HG02571 (cell line): ENCODE data around the gene DDX20.

Experiments used
- ATAC-seq: cut with Tn5 transposase; IDR thresholded peaks from one replicate; pipeline ENCODE4 v1.9.1; 2021; ENCODE audit warnings: mild to moderate bottlenecking, moderate library complexity; ENCODE audit not compliant: unreplicated experiment

Gene DDX20

GRCh38 chr1:111746614-111746999, 9.1 kb upstream of the DDX20 start:
- no peak for ATAC-seq

GRCh38 chr1:111747282-111747734, 8.4 kb upstream of the DDX20 start:
- no peak for ATAC-seq

- no peak for ATAC-seq
Measured at GRCh38 chr1:111747947-111748346, 7.8 kb upstream of the DDX20 start.

- ATAC-seq = no peak
Measured at GRCh38 chr1:111749628-111750027, 6.1 kb upstream of the DDX20 start.

GRCh38 chr1:111750856-111751255, 4.8 kb upstream of the DDX20 start:
- no peak for ATAC-seq

GRCh38 chr1:111751906-111752575, 3.7 kb upstream of the DDX20 start:
- ATAC-seq = no peak

- ATAC-seq = no peak
Measured at GRCh38 chr1:111754984-111755330, 744 bp upstream of the DDX20 start.

GRCh38 chr1:111756124-111756513, 418 bp downstream of the DDX20 start:
- peak; percentile 9 for ATAC-seq

- ATAC-seq = no peak
Measured at GRCh38 chr1:111758373-111758772, 2.7 kb downstream of the DDX20 start.

GRCh38 chr1:111761717-111762116, 6.0 kb downstream of the DDX20 start:
- ATAC-seq = no peak

GRCh38 chr1:111762332-111762731, 6.6 kb downstream of the DDX20 start:
- no peak for ATAC-seq

- ATAC-seq = no peak
Measured at GRCh38 chr1:111768023-111768422, 12.3 kb downstream of the DDX20 start.

GRCh38 chr1:111768625-111769024, 12.9 kb downstream of the DDX20 start:
- ATAC-seq = no peak

GRCh38 chr1:111769517-111770146, 13.9 kb downstream of the DDX20 start:
- no peak for ATAC-seq

GRCh38 chr1:111770916-111771315, 15.2 kb downstream of the DDX20 start:
- no peak for ATAC-seq

- ATAC-seq = no peak
Measured at GRCh38 chr1:111775966-111776365, 20.3 kb downstream of the DDX20 start.

- no peak for ATAC-seq
Measured at GRCh38 chr1:111776391-111776790, 20.7 kb downstream of the DDX20 start.

- ATAC-seq = no peak
Measured at GRCh38 chr1:111776861-111777260, 21.2 kb downstream of the DDX20 start.

GRCh38 chr1:111777301-111777700, 21.6 kb downstream of the DDX20 start:
- ATAC-seq = no peak

- ATAC-seq = no peak
Measured at GRCh38 chr1:111778066-111778465, 22.4 kb downstream of the DDX20 start.

- no peak for ATAC-seq
Measured at GRCh38 chr1:111778541-111779051, 22.9 kb downstream of the DDX20 start.

- no peak for ATAC-seq
Measured at GRCh38 chr1:111779546-111779945, 23.8 kb downstream of the DDX20 start.
